Fibroblast of villous mesenchyme (primary cell): ENCODE results near the gene ADPRM. TPM values are rescaled to one million over a fixed set of nuclear protein-coding genes. Genes with fewer than 3 reads are reported as not detected.

Experiments
- DNase-seq: peaks from one replicate; pipeline ENCODE4 v3.0.0-alpha.2; 2010; ENCODE audit warnings: low read depth
- H3K4me3 ChIP-seq: 2 replicates; pipeline ENCODE4 v1.5.1; 2011; ENCODE audit warnings: low read depth, mild to moderate bottlenecking, low read length
- CTCF ChIP-seq: IDR thresholded peaks from 2 replicates; pipeline ENCODE4 v1.5.1; 2012; ENCODE audit warnings: low read depth, mild to moderate bottlenecking, low read length; ENCODE audit not compliant: insufficient read depth
- total RNA-seq: library from RNA; depleted of rRNA; stranded (reverse); fragments of >200 nt; gene quantifications from 2 replicates; pipeline ENCODE4 v1.2.3, GENCODE V29; 2012

ADPRM gene
- total RNA-seq, 1 donor = 10.8 TPM

GRCh38 chr17:10653987-10654386, 43.4 kb upstream of the ADPRM start:
- TF ChIP-seq CTCF = no peak
- no peak for DNase-seq

GRCh38 chr17:10657148-10657547, 40.2 kb upstream of the ADPRM start, which contains the start of gene MYH3:
TSS of gene MYH3 (minus strand) at chr17:10657309. CDS start at chr17:10655064, 2,245 bp downstream.
- no peak within 1 kb of the TSS for H3K4me3 ChIP-seq
- no peak for DNase-seq
- no peak for TF ChIP-seq CTCF

More at GRCh38 chr17:10653987-10654386, 43.4 kb upstream of the ADPRM start:
- no peak overlapping the region for H3K4me3 ChIP-seq

- DNase-seq = no peak
- TF ChIP-seq CTCF = no peak
Observed at GRCh38 chr17:10657879-10658278, 39.5 kb upstream of the ADPRM start.

GRCh38 chr17:10661437-10661836, 36.0 kb upstream of the ADPRM start:
- DNase-seq = no peak

More at GRCh38 chr17:10657879-10658278, 39.5 kb upstream of the ADPRM start:
- no peak overlapping the region for H3K4me3 ChIP-seq

GRCh38 chr17:10663231-10663630, 34.2 kb upstream of the ADPRM start:
- DNase-seq = no peak
- H3K4me3 ChIP-seq = no peak overlapping the region
- TF ChIP-seq CTCF = no peak

More at GRCh38 chr17:10661437-10661836, 36.0 kb upstream of the ADPRM start:
- no peak overlapping the region for H3K4me3 ChIP-seq
- no peak for TF ChIP-seq CTCF

- no peak for TF ChIP-seq CTCF
- DNase-seq = no peak
- no peak overlapping the region for H3K4me3 ChIP-seq
Observed at GRCh38 chr17:10664571-10664970, 32.8 kb upstream of the ADPRM start.

- no peak overlapping the region for H3K4me3 ChIP-seq
- DNase-seq = no peak
- TF ChIP-seq CTCF = no peak
Observed at GRCh38 chr17:10666906-10667305, 30.5 kb upstream of the ADPRM start.
